HEK293 (cell line): ENCODE data around the gene TMEM135.

Source experiments
- CTCF ChIP-seq: fragments of 450-650 bp; formaldehyde crosslinking; IDR thresholded peaks from 2 replicates; pipeline ENCODE4 v1.5.1; 2016; ENCODE audit warnings: missing biosample characterization, missing genetic modification characterization
- OSR2 ChIP-seq: fragments of 450-650 bp; formaldehyde crosslinking; IDR thresholded peaks from 2 replicates; pipeline ENCODE4 v1.5.1; 2016; ENCODE audit warnings: missing biosample characterization, missing genetic modification characterization
- ZBTB21 ChIP-seq: fragments of 450-650 bp; formaldehyde crosslinking; IDR thresholded peaks from 2 replicates; pipeline ENCODE4 v1.5.1; 2017; ENCODE audit warnings: missing biosample characterization, missing genetic modification characterization
- ZNF184 ChIP-seq: fragments of 450-650 bp; IDR thresholded peaks from 2 replicates; pipeline ENCODE4 v1.5.1; 2018; ENCODE audit warnings: missing biosample characterization, mild to moderate bottlenecking, missing genetic modification characterization
- ZNF274 ChIP-seq, 2 experiments: fragments of 200-500 bp in 1 of 2; fragments of 450-650 bp in 1 of 2; sonication (Bioruptor generic) in 1 of 2; formaldehyde crosslinking in 1 of 2; IDR thresholded peaks; 2 replicates each; pipeline versions ENCODE4 v1.5.1 to v1.6.1; 2014 to 2016; ENCODE audit warnings: borderline replicate concordance in 1 of 2, inconsistent platforms in 1 of 2, low read length in 1 of 2, missing biosample characterization in 1 of 2, missing genetic modification characterization in 1 of 2
- ZNF544 ChIP-seq: fragments of 450-650 bp; formaldehyde crosslinking; IDR thresholded peaks from 2 replicates; pipeline ENCODE4 v1.5.0; 2017; ENCODE audit warnings: missing biosample characterization, missing genetic modification characterization
- ZNF629 ChIP-seq: fragments of 450-650 bp; formaldehyde crosslinking; IDR thresholded peaks from 2 replicates; pipeline ENCODE4 v1.5.1; 2017; ENCODE audit warnings: missing biosample characterization, missing genetic modification characterization

- TF ChIP-seq CTCF (tag by site-specific recombination): no peak
- TF ChIP-seq OSR2: no peak
- no peak for TF ChIP-seq ZNF629 (tag by site-specific recombination)
- no peak for TF ChIP-seq ZNF184 (tag by site-specific recombination)
- no peak for TF ChIP-seq ZNF544 (tag by site-specific recombination)
- TF ChIP-seq ZBTB21: no peak
- no peak for TF ChIP-seq ZNF274 (IDR thresholded peaks at IDR 0.05; ENCODE audit: low read length)
- TF ChIP-seq ZNF274 (tag by site-specific recombination; IDR thresholded peaks at IDR 0.05; ENCODE audit: borderline replicate concordance): no peak
Observed at GRCh38 chr11:87046824-87047223, 9.1 kb downstream of the TMEM135 start.
